CD4-positive, alpha-beta T cell (primary cell): ENCODE data around the gene PRKCA. TPM values are rescaled to one million over a fixed set of nuclear protein-coding genes. Genes with fewer than 3 reads are reported as not detected.

ENCODE experiments used
- ATAC-seq: fragments of 200-7000 bp; cut with Tn5 transposase; one replicate; pipeline ENCODE4 v1.10.0; 2022; ENCODE audit warnings: mild to moderate bottlenecking; ENCODE audit not compliant: poor library complexity
- CTCF ChIA-PET: fragments of 350-600 bp; sonication (Branson Sonifier 250); formaldehyde crosslinking; loops from one replicate; lab custom pipeline; 2021; ENCODE audit warnings: antibody characterized with exemption, inconsistent platforms; lab: Charles Lee
- POLR2A ChIA-PET: fragments of 350-600 bp; sonication (Branson Sonifier 250); formaldehyde crosslinking; loops from one replicate; lab custom pipeline; 2021; ENCODE audit warnings: antibody characterized with exemption, inconsistent platforms; lab: Charles Lee
- DNase-seq, 14 experiments: peaks; one replicate each; pipeline ENCODE4 v3.0.0-alpha.2; 2013 to 2020; ENCODE audit warnings: mixed read lengths in 2 of 14
- H3K27ac ChIP-seq, 2 donors: one replicate each; pipeline versions ENCODE4 v1.5.1 to v1.7.0; 2013; ENCODE audit warnings: low read length in 2 of 2, low read depth in 1 of 2, mild to moderate bottlenecking in 1 of 2
- H3K27me3 ChIP-seq, 2 experiments: 1 replicate in 1 of 2; 2 replicates in 1 of 2; pipeline versions ENCODE4 v1.6.1 to v1.7.0; 2013; ENCODE audit warnings: low read length in 2 of 2, control low read depth in 1 of 2, mild to moderate bottlenecking in 1 of 2, moderate library complexity in 1 of 2; ENCODE audit not compliant: insufficient read depth in 2 of 2, control insufficient read depth in 1 of 2
- H3K36me3 ChIP-seq: one replicate; pipeline ENCODE4 v1.6.1; 2013; ENCODE audit warnings: low read length, control low read depth; ENCODE audit not compliant: insufficient read depth
- H3K4me1 ChIP-seq: one replicate; pipeline ENCODE4 v1.6.1; 2013; ENCODE audit warnings: low read length, control low read depth; ENCODE audit not compliant: insufficient read depth
- H3K4me3 ChIP-seq: one replicate; pipeline ENCODE4 v1.5.1; 2013; ENCODE audit warnings: mild to moderate bottlenecking, low read length, moderate library complexity
- H3K9me3 ChIP-seq, 2 experiments: 1 replicate in 1 of 2; 2 replicates in 1 of 2; pipeline versions ENCODE4 v1.6.1 to v1.7.0; 2013; ENCODE audit warnings: low read length in 2 of 2, mild to moderate bottlenecking in 2 of 2, control low read depth in 1 of 2, moderate library complexity in 1 of 2; ENCODE audit not compliant: control insufficient read depth in 1 of 2, insufficient read depth in 1 of 2
- H3K27ac Mint-ChIP-seq: one replicate; pipeline ENCODE4 v1.8.0; 2020; ENCODE audit warnings: mixed read lengths
- H3K27me3 Mint-ChIP-seq: one replicate; pipeline ENCODE4 v1.8.0; 2021; ENCODE audit warnings: mixed read lengths
- H3K36me3 Mint-ChIP-seq: one replicate; pipeline ENCODE4 v1.8.0; 2021; ENCODE audit warnings: low read depth, mixed read lengths
- H3K4me1 Mint-ChIP-seq: one replicate; pipeline ENCODE4 v1.8.0; 2021; ENCODE audit warnings: low read depth, mixed read lengths
- H3K4me3 Mint-ChIP-seq: one replicate; pipeline ENCODE4 v1.8.0; 2020; ENCODE audit warnings: mild to moderate bottlenecking, mixed read lengths
- H3K9me3 Mint-ChIP-seq: one replicate; pipeline ENCODE4 v1.8.0; 2020; ENCODE audit warnings: mixed read lengths
- intact Hi-C, 2 experiments: fragments of 100-400 bp; cut with DNase I in 1 of 2; cut with micrococcal nuclease in 1 of 2; formaldehyde crosslinking; loops; one replicate each; pipeline versions ENCODE4 v1.15.1 to v1.9.0; 2023 to 2025; cut with DNase I, micrococcal nuclease
- total RNA-seq, 174 experiments: library from RNA in 2 of 174; stranded (reverse) in 2 of 174; gene quantifications; one replicate each; pipeline ENCODE4 v1.2.3 and lab custom pipeline; 2021 to 2026
- TF ChIP-seq, protein P1 (sequence below): fragments of 200-600 bp; IDR thresholded peaks from one replicate; pipeline ENCODE4 v1.8.0; 2022; ENCODE audit warnings: antibody characterized with exemption, mild to moderate bottlenecking

The PRKCA gene
- total RNA-seq, 2 experiments from 2014 or later: 84.8 to 88.6 TPM

DNA sequence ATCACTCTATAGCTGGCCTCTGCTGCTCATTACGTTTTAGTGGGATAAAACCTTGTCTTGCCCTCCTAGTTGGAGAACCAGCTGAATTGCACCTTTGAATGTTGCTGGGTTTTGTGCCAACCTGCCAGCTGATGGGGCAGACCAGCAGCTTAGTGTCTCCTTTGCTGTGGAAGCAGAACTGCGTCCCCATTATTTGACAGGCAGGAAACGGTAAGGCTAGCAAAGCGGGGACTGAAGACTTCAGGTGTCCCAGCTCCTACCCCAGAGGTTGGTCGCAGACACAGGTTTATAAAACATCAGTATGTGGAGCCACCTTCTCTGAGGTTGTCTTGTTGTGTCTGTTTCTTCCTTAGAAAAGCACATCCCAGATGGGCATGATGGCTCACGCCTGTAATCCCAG lies 158.1 kb downstream of the PRKCA start:
- Histone ChIP-seq H3K27me3 (no peaks in the 10 kb centered on the region), H3K4me1 (peaks cover 10% of the 10 kb centered on the region), H3K27ac (no peak overlapping the region), H3K4me3 (no peak overlapping the region), H3K36me3 (peaks cover 3% of the 10 kb centered on the region), H3K9me3 (no peaks in the 10 kb centered on the region)
- CTCF ChIA-PET: no interaction called here
- H3K27me3 Mint-ChIP-seq: no peaks in the 10 kb centered on the region
- H3K27ac Mint-ChIP-seq: no peak overlapping the region
- no peak overlapping the region for H3K4me3 Mint-ChIP-seq
- no peaks in the 10 kb centered on the region for H3K9me3 Mint-ChIP-seq
- DNase-seq (no peak), ATAC-seq (no peak)
- POLR2A ChIA-PET: no interaction called here
- peaks cover 43% of the 10 kb centered on the region for H3K36me3 Mint-ChIP-seq
- TF ChIP-seq, protein P1, sequence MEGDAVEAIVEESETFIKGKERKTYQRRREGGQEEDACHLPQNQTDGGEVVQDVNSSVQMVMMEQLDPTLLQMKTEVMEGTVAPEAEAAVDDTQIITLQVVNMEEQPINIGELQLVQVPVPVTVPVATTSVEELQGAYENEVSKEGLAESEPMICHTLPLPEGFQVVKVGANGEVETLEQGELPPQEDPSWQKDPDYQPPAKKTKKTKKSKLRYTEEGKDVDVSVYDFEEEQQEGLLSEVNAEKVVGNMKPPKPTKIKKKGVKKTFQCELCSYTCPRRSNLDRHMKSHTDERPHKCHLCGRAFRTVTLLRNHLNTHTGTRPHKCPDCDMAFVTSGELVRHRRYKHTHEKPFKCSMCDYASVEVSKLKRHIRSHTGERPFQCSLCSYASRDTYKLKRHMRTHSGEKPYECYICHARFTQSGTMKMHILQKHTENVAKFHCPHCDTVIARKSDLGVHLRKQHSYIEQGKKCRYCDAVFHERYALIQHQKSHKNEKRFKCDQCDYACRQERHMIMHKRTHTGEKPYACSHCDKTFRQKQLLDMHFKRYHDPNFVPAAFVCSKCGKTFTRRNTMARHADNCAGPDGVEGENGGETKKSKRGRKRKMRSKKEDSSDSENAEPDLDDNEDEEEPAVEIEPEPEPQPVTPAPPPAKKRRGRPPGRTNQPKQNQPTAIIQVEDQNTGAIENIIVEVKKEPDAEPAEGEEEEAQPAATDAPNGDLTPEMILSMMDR: no peak
- intact Hi-C loops: no loop called here
- H3K4me1 Mint-ChIP-seq: peaks cover 63% of the 10 kb centered on the region

DNA sequence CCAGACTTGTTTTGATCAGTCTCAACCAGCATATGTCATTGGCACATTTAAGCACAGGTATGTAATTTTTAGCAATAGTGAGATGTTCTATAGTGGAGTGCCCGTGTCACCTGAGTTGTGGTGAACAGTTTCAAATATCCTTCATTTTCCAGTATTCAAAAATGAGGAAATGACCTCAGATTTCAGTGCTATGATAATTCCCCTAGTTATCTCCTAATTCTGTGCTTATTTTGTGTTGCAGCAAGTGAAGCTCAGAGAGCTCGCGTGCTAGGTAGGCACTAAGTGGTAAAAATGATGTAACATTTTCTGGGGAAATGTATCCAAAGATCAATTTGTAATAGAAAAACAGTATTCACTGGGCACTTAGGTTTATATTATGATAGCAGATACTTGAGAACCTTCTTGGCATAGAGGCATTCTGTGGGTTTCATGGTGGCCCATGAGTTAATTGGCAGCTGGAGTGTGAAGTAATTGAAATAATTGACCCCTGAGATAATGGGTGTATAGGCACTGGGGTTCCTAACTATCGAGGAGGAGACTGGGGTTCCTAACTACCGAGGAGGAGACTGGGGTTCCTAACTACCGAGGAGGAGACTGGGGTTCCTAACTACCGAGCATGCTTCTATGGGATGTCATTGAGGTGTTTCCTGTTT lies 159.1 kb downstream of the PRKCA start:
- H3K4me3 Mint-ChIP-seq: no peak overlapping the region
- ATAC-seq (no peak), DNase-seq (no peak)
- no peaks in the 10 kb centered on the region for H3K27me3 Mint-ChIP-seq
- Histone ChIP-seq H3K27me3 (no peaks in the 10 kb centered on the region), H3K36me3 (no peaks in the 10 kb centered on the region), H3K9me3 (no peaks in the 10 kb centered on the region), H3K4me1 (peaks cover 13% of the 10 kb centered on the region), H3K4me3 (no peak overlapping the region), H3K27ac (no peak overlapping the region)
- H3K4me1 Mint-ChIP-seq: peaks cover 65% of the 10 kb centered on the region
- TF ChIP-seq, protein P1: no peak
- ChIA-PET POLR2A (no interaction called here), CTCF (no interaction called here)
- H3K36me3 Mint-ChIP-seq: peaks cover 33% of the 10 kb centered on the region
- no peaks in the 10 kb centered on the region for H3K9me3 Mint-ChIP-seq
- peak overlapping the region; percentile 65 for H3K27ac Mint-ChIP-seq
- intact Hi-C loops: no loop called here

DNA sequence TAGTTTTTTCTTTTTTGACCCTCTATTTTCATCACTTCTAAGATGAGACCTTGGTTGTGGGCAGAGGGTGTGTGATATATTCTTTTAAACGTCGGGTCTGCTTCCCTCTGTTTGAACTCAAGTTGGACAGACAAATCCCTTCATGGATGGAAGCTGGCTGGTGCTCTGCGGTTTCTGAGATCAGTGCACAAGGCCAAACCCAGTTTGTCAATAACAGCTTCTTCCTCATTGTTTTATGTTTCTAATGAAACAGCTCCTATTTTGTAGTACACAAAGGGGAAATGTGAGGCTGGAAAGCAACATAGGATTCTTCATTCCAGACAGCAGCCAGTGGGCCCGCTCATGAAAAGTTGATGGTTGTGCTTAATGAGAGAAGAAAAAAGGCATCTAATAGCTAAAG lies 159.6 kb downstream of the PRKCA start:
- TF ChIP-seq, protein P1: no peak
- DNase-seq: no peak
- Mint-ChIP-seq H3K27me3 (no peaks in the 10 kb centered on the region), H3K36me3 (peaks cover 28% of the 10 kb centered on the region), H3K9me3 (no peaks in the 10 kb centered on the region), H3K27ac (peak overlapping the region; percentile 65), H3K4me3 (no peak overlapping the region), H3K4me1 (peaks cover 66% of the 10 kb centered on the region)
- CTCF ChIA-PET: no interaction called here
- H3K4me3 ChIP-seq: no peak overlapping the region
- intact Hi-C loops: no loop called here
- no peaks in the 10 kb centered on the region for H3K27me3 ChIP-seq
- POLR2A ChIA-PET: no interaction called here
- ATAC-seq: no peak
- no peaks in the 10 kb centered on the region for H3K36me3 ChIP-seq
- H3K27ac ChIP-seq: no peak overlapping the region
- peaks cover 15% of the 10 kb centered on the region for H3K4me1 ChIP-seq
- no peaks in the 10 kb centered on the region for H3K9me3 ChIP-seq
